ENCODE results near the gene ZNF428.

Gene ZNF428

DNA sequence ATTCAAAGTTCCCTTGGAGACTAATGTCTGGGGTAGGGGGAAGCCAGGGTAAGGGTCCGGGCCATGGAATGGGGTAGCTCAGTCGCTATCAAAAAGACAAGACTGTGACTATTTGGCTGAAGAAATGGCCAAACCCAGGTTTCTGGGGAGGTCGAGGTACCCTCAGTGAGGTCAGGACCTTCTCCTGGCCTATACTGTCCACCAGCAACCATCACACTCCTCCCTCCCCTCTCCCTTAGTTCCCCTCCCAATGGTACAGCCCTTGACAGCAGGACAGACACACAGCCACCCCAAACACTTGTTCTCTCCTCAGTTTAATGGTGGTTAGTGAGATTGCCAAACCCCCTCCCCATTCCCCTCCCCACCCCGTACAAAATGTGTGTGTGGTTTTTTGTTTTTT is 2.6 kb upstream of the ZNF428 start:
- CTCF ChIA-PET, result no interaction called here
- TF ChIP-seq CTBP1 (IDR thresholded peaks at IDR 0.05; ENCODE audit: borderline replicate concordance) (no peak), NFRKB (IDR thresholded peaks at IDR 0.05) (no peak), LEF1 (IDR thresholded peaks at IDR 0.05; ENCODE audit: borderline replicate concordance) (no peak), FOXK2 (IDR thresholded peaks at IDR 0.05) (no peak), L3MBTL2 (conservative IDR thresholded peaks at IDR 0.05) (no peak), PKNOX1 (IDR thresholded peaks at IDR 0.05) (no peak), FOXM1 (IDR thresholded peaks at IDR 0.05; ENCODE audit: borderline replicate concordance) (no peak)
- POLR2A ChIA-PET, result no interaction called here

DNA sequence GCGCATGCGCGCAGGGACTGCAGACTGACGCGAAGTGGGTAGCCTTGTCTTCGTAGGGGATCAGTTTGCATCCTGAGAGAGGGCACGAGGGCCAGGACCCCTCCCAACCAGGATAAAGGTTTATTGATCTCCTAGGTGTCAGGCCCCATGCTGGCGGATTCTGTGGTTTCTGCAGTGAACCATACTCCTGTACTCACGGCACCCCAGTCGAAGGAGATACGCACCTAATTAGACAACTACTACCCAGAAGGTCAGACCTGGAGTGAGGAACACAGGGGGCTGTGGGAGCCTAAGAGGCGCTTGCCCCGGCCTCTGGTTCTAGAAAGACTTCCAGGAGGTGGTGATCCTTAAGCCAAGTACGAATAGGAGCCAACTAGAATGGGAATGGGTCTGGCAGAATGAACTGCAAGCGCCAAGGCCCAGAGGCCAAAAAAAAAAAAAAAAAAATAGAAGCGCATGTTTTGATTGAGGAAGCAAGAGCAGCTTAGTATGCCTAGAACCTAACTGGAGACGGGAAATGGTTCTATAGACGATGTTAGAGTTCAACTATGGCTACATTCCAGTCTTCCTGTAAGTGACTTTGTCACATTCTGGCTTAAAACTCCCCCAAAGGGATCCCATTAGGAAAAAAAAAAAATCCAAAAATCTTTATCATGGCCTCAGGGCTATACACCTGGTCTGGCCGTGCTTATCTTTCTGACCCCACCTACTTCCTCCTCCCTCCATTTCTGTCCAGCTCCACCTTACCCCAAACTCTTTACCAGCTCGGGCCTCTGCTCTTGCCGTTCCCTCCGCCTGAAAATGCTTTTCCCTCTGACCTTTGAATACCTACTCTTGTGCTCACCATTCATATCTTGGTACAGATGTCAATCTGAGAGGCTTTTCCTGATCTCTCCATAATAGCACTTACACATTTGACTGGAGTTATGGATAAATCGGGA is 902 bp upstream of the ZNF428 start:
- ChIA-PET CTCF (interaction anchor here (0.6 kb wide), 2 partner anchors 22 to 160 kb away, joined by 4 read pairs; no protein-coding TSS in a partner anchor), POLR2A (interaction anchor here (0.6 to 1.0 kb wide), 2 partner anchors 8 to 17 kb away, joined by 4 to 5 read pairs; no protein-coding TSS in a partner anchor)
- no peak for DNase-seq (ENCODE audit: extremely low spot score)

More for the DNA sequence above, 2.6 kb upstream of the ZNF428 start:
- DNase-seq (ENCODE audit: extremely low spot score), result no peak

DNA sequence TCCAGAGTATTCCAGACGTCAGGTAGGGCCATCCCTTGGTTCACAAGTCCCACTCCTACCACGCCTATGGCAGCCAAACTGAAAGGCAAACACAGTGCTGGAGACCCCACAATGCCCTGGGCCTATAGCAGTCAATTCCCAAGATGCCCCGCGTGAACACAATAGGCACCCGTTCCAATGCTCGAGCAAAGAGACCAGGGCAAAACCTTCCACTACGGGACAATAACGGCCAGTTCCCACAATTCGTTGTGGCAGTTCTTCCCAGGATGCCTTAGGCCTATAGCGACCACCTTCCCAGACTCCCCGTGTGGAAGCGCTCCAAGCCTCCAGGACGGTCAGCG is 538 bp downstream of the ZNF428 start:
- TF ChIP-seq FOXA1 (IDR thresholded peaks at IDR 0.05) (no peak), L3MBTL2 (conservative IDR thresholded peaks at IDR 0.05) (peak; percentile 33)
- ChIA-PET CTCF (interaction anchor here (0.7 kb wide), 1 partner anchor 83 kb away, joined by 6 read pairs; no protein-coding TSS in a partner anchor), POLR2A (no interaction called here)
- peak; percentile 62 for DNase-seq (ENCODE audit: extremely low spot score)

More for the DNA sequence above, 902 bp upstream of the ZNF428 start:
- 0 out of 2 replicates have a peak, but pooled peaks have one; percentile 18 for TF ChIP-seq ZNF384 (IDR thresholded peaks at IDR 0.05)
- TF ChIP-seq PKNOX1 (IDR thresholded peaks at IDR 0.05), result no peak

DNA sequence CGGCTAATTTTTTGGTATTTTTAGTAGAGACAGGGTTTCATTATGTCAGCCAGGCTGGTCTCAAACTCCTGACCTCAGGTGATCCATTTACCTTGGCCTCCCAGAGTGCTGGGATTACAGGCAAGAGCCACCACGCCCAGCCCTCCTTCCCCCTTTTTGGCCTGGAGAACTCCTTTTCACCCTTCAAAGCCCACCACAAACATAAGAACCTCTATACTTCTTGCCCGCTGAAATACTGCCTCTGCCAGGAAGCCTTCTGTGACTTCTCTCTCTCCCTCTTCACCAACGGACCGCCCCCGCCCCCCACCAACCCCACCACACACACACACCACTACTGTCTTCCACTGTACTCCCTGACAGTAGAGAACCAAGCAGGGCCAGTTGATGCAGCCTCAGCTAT is 2.5 kb downstream of the ZNF428 start:
- CTCF ChIA-PET, result no interaction called here
- DNase-seq (ENCODE audit: extremely low spot score), result no peak
- TF ChIP-seq NFRKB (IDR thresholded peaks at IDR 0.05) (no peak), SUZ12 (IDR thresholded peaks at IDR 0.05) (no peak), CTBP1 (IDR thresholded peaks at IDR 0.05; ENCODE audit: borderline replicate concordance) (no peak), SP1 (IDR thresholded peaks at IDR 0.05) (no peak), HDGF (IDR thresholded peaks at IDR 0.05; ENCODE audit: borderline replicate concordance) (no peak), FOXK2 (IDR thresholded peaks at IDR 0.05) (no peak), FOXA1 (IDR thresholded peaks at IDR 0.05) (no peak), ZNF384 (IDR thresholded peaks at IDR 0.05) (no peak), ELF4 (IDR thresholded peaks at IDR 0.05) (no peak), FOXM1 (IDR thresholded peaks at IDR 0.05; ENCODE audit: borderline replicate concordance) (no peak), LEF1 (IDR thresholded peaks at IDR 0.05; ENCODE audit: borderline replicate concordance) (no peak), ARNT (IDR thresholded peaks at IDR 0.05) (no peak), PKNOX1 (IDR thresholded peaks at IDR 0.05) (no peak), L3MBTL2 (conservative IDR thresholded peaks at IDR 0.05) (no peak), BHLHE40 (IDR thresholded peaks at IDR 0.05; ENCODE audit: borderline replicate concordance) (no peak), TARDBP (IDR thresholded peaks at IDR 0.05) (no peak)
- POLR2A ChIA-PET, result interaction anchor here (1.5 kb wide), 1 partner anchor 35 kb away, joined by 3 read pairs; no protein-coding TSS in a partner anchor

DNA sequence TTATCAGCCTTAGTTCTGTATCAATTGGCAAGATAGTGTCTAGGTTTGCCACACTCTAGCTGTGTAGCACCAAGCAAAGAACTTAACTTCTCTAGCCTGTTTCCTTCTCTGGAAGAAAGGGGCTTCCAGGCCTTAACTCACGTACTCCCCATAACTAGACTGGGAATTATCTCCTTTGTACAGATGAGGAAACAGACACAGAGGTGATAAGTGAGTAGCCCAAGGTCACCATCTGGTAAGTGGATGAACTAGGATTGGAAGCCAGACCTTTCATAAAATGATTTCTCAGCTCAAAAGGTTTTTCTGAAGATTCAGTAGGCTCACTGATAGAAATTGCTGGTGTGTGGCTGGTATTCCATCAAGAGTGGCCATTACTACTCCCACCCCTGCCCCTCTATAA is 3.1 kb downstream of the ZNF428 start:
- no peak for TF ChIP-seq NFRKB (IDR thresholded peaks at IDR 0.05)
- TF ChIP-seq CTBP1 (IDR thresholded peaks at IDR 0.05; ENCODE audit: borderline replicate concordance), result no peak
- TF ChIP-seq HDGF (IDR thresholded peaks at IDR 0.05; ENCODE audit: borderline replicate concordance), result no peak
- no peak for TF ChIP-seq FOXK2 (IDR thresholded peaks at IDR 0.05)
- no peak for TF ChIP-seq ZNF384 (IDR thresholded peaks at IDR 0.05)
- TF ChIP-seq FOXM1 (IDR thresholded peaks at IDR 0.05; ENCODE audit: borderline replicate concordance), result no peak
- TF ChIP-seq BHLHE40 (IDR thresholded peaks at IDR 0.05; ENCODE audit: borderline replicate concordance), result no peak
- no peak for TF ChIP-seq LEF1 (IDR thresholded peaks at IDR 0.05; ENCODE audit: borderline replicate concordance)
- no peak for TF ChIP-seq ELF4 (IDR thresholded peaks at IDR 0.05)
- TF ChIP-seq TARDBP (IDR thresholded peaks at IDR 0.05), result no peak
- no peak for TF ChIP-seq ARNT (IDR thresholded peaks at IDR 0.05)
- TF ChIP-seq SP1 (IDR thresholded peaks at IDR 0.05), result no peak
- TF ChIP-seq L3MBTL2 (conservative IDR thresholded peaks at IDR 0.05), result no peak
- TF ChIP-seq FOXA1 (IDR thresholded peaks at IDR 0.05), result no peak
- no peak for TF ChIP-seq PKNOX1 (IDR thresholded peaks at IDR 0.05)
- TF ChIP-seq SUZ12 (IDR thresholded peaks at IDR 0.05), result no peak
- ChIA-PET CTCF (no interaction called here), POLR2A (no interaction called here)
- DNase-seq (ENCODE audit: extremely low spot score), result no peak

DNA sequence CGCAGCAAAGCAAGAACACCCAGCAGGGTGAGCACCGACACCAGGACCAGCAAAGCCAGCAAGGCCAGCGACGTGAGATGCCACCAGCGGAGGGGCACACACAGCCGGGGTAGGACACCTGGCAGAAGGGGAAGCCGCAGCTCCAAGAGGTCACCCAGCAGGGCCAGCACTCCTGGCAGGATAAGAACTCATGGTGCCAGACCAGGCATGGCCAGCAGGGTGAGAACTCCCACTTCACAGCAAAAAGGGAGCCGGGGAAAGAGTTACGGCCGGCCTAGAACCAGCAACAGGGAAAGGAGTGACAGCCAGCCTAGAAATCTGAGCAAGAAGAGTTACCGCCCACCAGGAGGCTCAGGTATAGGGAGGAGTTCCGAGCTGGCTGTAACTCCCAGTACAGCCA is 7.1 kb downstream of the ZNF428 start:
- no peak for DNase-seq (ENCODE audit: extremely low spot score)
- TF ChIP-seq LEF1 (IDR thresholded peaks at IDR 0.05; ENCODE audit: borderline replicate concordance), result no peak
- ChIA-PET CTCF (no interaction called here), POLR2A (no interaction called here)
